HEK293 (cell line): ENCODE results near the gene CNST.

Experiments used
- CTCF ChIA-PET: fragments of 350-600 bp; formaldehyde crosslinking; extraction: SDS; loops from one replicate; lab custom pipeline; 2021; ENCODE audit warnings: antibody characterized with exemption; lab: Yijun Ruan, JAX
- POLR2A ChIA-PET: fragments of 300-600 bp; formaldehyde crosslinking; extraction: SDS; loops from one replicate; lab custom pipeline; 2020; ENCODE audit warnings: antibody characterized with exemption, inconsistent platforms; lab: Yijun Ruan, JAX
- H3K27ac ChIP-seq: fragments of 200-500 bp; sonication (Bioruptor generic); 2 replicates; pipeline ENCODE4 v1.5.1; 2014; ENCODE audit warnings: low read depth, low read length, control low read depth, inconsistent platforms; ENCODE audit errors: extremely low read depth
- H3K36me3 ChIP-seq, 2 experiments: fragments of 200-500 bp in 1 of 2; sonication (Bioruptor generic) in 1 of 2; 1 replicate in 1 of 2; 2 replicates in 1 of 2; pipeline ENCODE4 v1.5.1; 2014 to 2017; ENCODE audit warnings: inconsistent platforms in 2 of 2, low read length in 2 of 2; ENCODE audit not compliant: control insufficient read depth in 2 of 2, insufficient read depth in 1 of 2
- H3K4me1 ChIP-seq: fragments of 200-500 bp; sonication (Bioruptor generic); 2 replicates; pipeline ENCODE4 v1.5.1; 2014; ENCODE audit warnings: mild to moderate bottlenecking, low read length, inconsistent platforms; ENCODE audit not compliant: control insufficient read depth, insufficient read depth
- H3K4me3 ChIP-seq: 2 replicates; pipeline ENCODE4 v1.5.1; 2011; ENCODE audit warnings: low read depth, mild to moderate bottlenecking, control low read depth, low read length, moderate library complexity
- H3K9me3 ChIP-seq: fragments of 200-500 bp; sonication (Bioruptor generic); 2 replicates; pipeline ENCODE4 v1.5.1; 2014; ENCODE audit warnings: low read depth, low read length, inconsistent platforms; ENCODE audit not compliant: control insufficient read depth, insufficient read depth
- BCL11B ChIP-seq: fragments of 450-650 bp; formaldehyde crosslinking; IDR thresholded peaks from 2 replicates; pipeline ENCODE4 v1.5.1; 2016; ENCODE audit warnings: low read depth, missing biosample characterization, missing genetic modification characterization
- ELK4 ChIP-seq: IDR thresholded peaks from 2 replicates; pipeline ENCODE4 v1.6.1; 2011; ENCODE audit warnings: mild to moderate bottlenecking, low read depth, low read length, borderline replicate concordance
- GFI1B ChIP-seq: fragments of 450-650 bp; formaldehyde crosslinking; IDR thresholded peaks from 2 replicates; pipeline ENCODE4 v1.5.1; 2016; ENCODE audit warnings: missing biosample characterization, missing genetic modification characterization
- GLI4 ChIP-seq: fragments of 450-650 bp; formaldehyde crosslinking; IDR thresholded peaks from 2 replicates; pipeline ENCODE4 v1.5.1; 2016; ENCODE audit warnings: missing biosample characterization, missing genetic modification characterization
- SP2 ChIP-seq: fragments of 450-650 bp; formaldehyde crosslinking; IDR thresholded peaks from 2 replicates; pipeline ENCODE4 v1.5.1; 2016; ENCODE audit warnings: missing biosample characterization, missing genetic modification characterization
- SP7 ChIP-seq: fragments of 450-650 bp; formaldehyde crosslinking; IDR thresholded peaks from 2 replicates; pipeline ENCODE4 v1.5.1; 2016; ENCODE audit warnings: missing biosample characterization, missing genetic modification characterization
- ZBTB1 ChIP-seq: fragments of 450-650 bp; formaldehyde crosslinking; IDR thresholded peaks from 2 replicates; pipeline ENCODE4 v1.5.1; 2016; ENCODE audit warnings: missing biosample characterization, missing genetic modification characterization
- ZBTB10 ChIP-seq: fragments of 450-650 bp; formaldehyde crosslinking; IDR thresholded peaks from 2 replicates; pipeline ENCODE4 v1.5.1; 2016; ENCODE audit warnings: missing biosample characterization, missing genetic modification characterization
- ZBTB6 ChIP-seq: fragments of 450-650 bp; formaldehyde crosslinking; IDR thresholded peaks from 2 replicates; pipeline ENCODE4 v1.5.1; 2017; ENCODE audit warnings: missing biosample characterization, missing genetic modification characterization
- ZNF112 ChIP-seq: fragments of 450-650 bp; formaldehyde crosslinking; IDR thresholded peaks from 2 replicates; pipeline ENCODE4 v1.5.0; 2017; ENCODE audit warnings: missing biosample characterization, missing genetic modification characterization
- ZNF148 ChIP-seq: fragments of 450-650 bp; formaldehyde crosslinking; IDR thresholded peaks from 2 replicates; pipeline ENCODE4 v1.5.0; 2017; ENCODE audit warnings: missing biosample characterization, missing genetic modification characterization, borderline replicate concordance
- ZNF24 ChIP-seq: fragments of 450-650 bp; formaldehyde crosslinking; IDR thresholded peaks from 2 replicates; pipeline ENCODE4 v1.5.1; 2016; ENCODE audit warnings: missing biosample characterization, missing genetic modification characterization
- ZNF292 ChIP-seq: fragments of 450-650 bp; formaldehyde crosslinking; IDR thresholded peaks from 2 replicates; pipeline ENCODE4 v1.5.1; 2016; ENCODE audit warnings: low read depth, missing biosample characterization, missing genetic modification characterization, borderline replicate concordance
- ZNF433 ChIP-seq: fragments of 450-650 bp; formaldehyde crosslinking; IDR thresholded peaks from 2 replicates; pipeline ENCODE4 v1.5.1; 2016; ENCODE audit warnings: missing biosample characterization, missing genetic modification characterization, low read depth
- ZNF624 ChIP-seq: fragments of 450-650 bp; formaldehyde crosslinking; IDR thresholded peaks from 2 replicates; pipeline ENCODE4 v1.5.1; 2017; ENCODE audit warnings: missing biosample characterization, missing genetic modification characterization
- ZNF629 ChIP-seq: fragments of 450-650 bp; formaldehyde crosslinking; IDR thresholded peaks from 2 replicates; pipeline ENCODE4 v1.5.1; 2017; ENCODE audit warnings: missing biosample characterization, missing genetic modification characterization
- ZNF658 ChIP-seq: fragments of 450-650 bp; formaldehyde crosslinking; IDR thresholded peaks from 2 replicates; pipeline ENCODE4; 2016; ENCODE audit warnings: missing biosample characterization, missing genetic modification characterization
- ZNF707 ChIP-seq: fragments of 450-650 bp; formaldehyde crosslinking; IDR thresholded peaks from 2 replicates; pipeline ENCODE4 v1.5.1; 2016; ENCODE audit warnings: missing biosample characterization, missing genetic modification characterization
- ZNF747 ChIP-seq: fragments of 450-650 bp; formaldehyde crosslinking; IDR thresholded peaks from 2 replicates; pipeline ENCODE4 v1.5.1; 2016; ENCODE audit warnings: missing biosample characterization, missing genetic modification characterization
- ZNF837 ChIP-seq: fragments of 450-650 bp; formaldehyde crosslinking; IDR thresholded peaks from 2 replicates; pipeline ENCODE4 v1.5.1; 2016; ENCODE audit warnings: missing biosample characterization, missing genetic modification characterization
- ZSCAN23 ChIP-seq: fragments of 450-650 bp; formaldehyde crosslinking; IDR thresholded peaks from 2 replicates; pipeline ENCODE4 v1.5.1; 2016; ENCODE audit warnings: missing biosample characterization, missing genetic modification characterization
- ZXDB ChIP-seq: fragments of 450-650 bp; formaldehyde crosslinking; IDR thresholded peaks from 2 replicates; pipeline ENCODE4 v1.5.1; 2016; ENCODE audit warnings: missing biosample characterization, missing genetic modification characterization

Gene CNST

GRCh38 chr1:246683521-246683920, 117.3 kb downstream of the CNST start:
- POLR2A ChIA-PET = no interaction called here
- Histone ChIP-seq H3K36me3 (no peaks in the 10 kb centered on the region), H3K27ac (no peak overlapping the region)
- no peak for TF ChIP-seq ZNF837 (tag by site-specific recombination)
- TF ChIP-seq GFI1B (tag by site-specific recombination) = no peak
- no peak for TF ChIP-seq ZBTB10 (tag by site-specific recombination)
- TF ChIP-seq ELK4 = no peak
- TF ChIP-seq ZNF629 = no peak
- TF ChIP-seq ZBTB1 = no peak
- TF ChIP-seq, all 188 proteins: peak for 0
- Histone ChIP-seq H3K9me3 (no peaks in the 10 kb centered on the region), H3K4me3 (no peak overlapping the region), H3K4me1 (no peaks in the 10 kb centered on the region)
- CTCF ChIA-PET = no interaction called here

- TF ChIP-seq ZNF292 (tag by site-specific recombination) (no peak), ZNF112 (tag by site-specific recombination) (no peak), SP2 (tag by site-specific recombination) (no peak), BCL11B (tag by site-specific recombination) (no peak), ZNF707 (tag by site-specific recombination) (no peak), ZNF747 (tag by site-specific recombination) (no peak), ZNF658 (tag by site-specific recombination) (no peak), SP7 (tag by site-specific recombination) (no peak), ZBTB6 (tag by site-specific recombination) (no peak), GLI4 (no peak), ZNF148 (tag by site-specific recombination) (no peak), ZXDB (tag by site-specific recombination) (no peak), ZNF433 (no peak), ZSCAN23 (tag by site-specific recombination) (no peak), ZNF624 (tag by site-specific recombination) (no peak), ZNF24 (tag by site-specific recombination) (no peak)
- Histone ChIP-seq H3K4me3 (no peak overlapping the region), H3K9me3 (no peaks in the 10 kb centered on the region), H3K4me1 (no peaks in the 10 kb centered on the region), H3K27ac (no peak overlapping the region), H3K36me3 (no peaks in the 10 kb centered on the region)
- ChIA-PET CTCF (no interaction called here), POLR2A (no interaction called here)
Observed at GRCh38 chr1:246687002-246687401, 120.7 kb downstream of the CNST start.
